ENCODE measurements around the gene NAA16.
A peak's percentile ranks its signal among the peaks of the same experiment; 100 is the strongest.
"Not testable (repeated sequence)": the region's sequence is repeated elsewhere in the genome, so short reads cannot be mapped to it uniquely, and the experiment has no call there.

Gene NAA16

DNA sequence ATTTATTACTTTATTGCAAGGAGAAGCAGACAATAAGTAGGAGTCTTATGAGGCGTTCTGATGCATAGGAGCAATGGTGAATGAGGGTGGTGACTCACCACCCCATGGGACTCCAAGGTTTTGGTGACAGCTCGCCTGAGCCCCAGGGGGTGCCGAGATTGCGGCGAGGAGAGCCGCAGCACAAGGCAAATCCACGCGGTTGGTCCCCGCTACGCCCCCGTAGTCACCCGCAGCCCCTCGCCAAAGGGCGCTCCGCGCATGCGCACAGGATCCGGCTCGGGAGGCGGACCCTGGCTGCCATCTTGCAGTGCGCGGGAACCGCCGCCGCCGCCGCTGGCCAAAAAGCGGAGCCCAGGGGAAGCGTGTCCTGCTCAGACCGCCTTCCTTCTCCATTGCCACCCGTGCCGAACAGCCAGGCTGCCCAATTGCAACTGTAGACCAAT lies at the start of gene NAA16:
NAA16 (plus strand) TSS at position 305 of the 443 bp plus-strand sequence. CDS start 262 bp downstream, outside the sequence.
- peak; percentile 98 for DNase-seq (ENCODE audit: low spot score)

GRCh38 chr13:41263261-41263971 lies 47.7 kb upstream of the NAA16 start, which contains the start of gene MTRF1:
MTRF1 (minus strand) TSS chr13:41263576; CDS start chr13:41260907, 2,669 bp downstream.
- peak; percentile 92 for DNase-seq (ENCODE audit: low spot score)

DNA sequence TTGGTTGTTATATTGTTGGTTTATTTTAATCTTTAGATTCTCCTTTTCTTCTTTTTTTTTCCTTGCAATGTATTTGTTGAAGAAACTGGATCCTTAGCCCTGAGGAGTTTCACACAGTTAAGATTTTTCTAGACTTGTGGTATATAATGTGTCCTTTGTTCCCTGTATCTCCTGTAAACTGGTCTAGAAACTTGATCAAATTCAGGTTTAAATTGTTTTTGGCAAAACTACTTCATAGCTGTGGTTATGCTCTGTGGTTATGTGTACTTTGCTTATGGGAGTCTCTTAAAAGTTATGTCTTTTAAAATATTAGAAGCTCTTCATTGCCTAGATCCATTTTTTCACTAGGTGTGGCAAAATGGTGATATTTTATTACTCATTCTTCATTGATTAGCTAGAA lies 44.0 kb upstream of the NAA16 start:
- DNase-seq (ENCODE audit: low spot score), result no peak

GRCh38 chr13:41268764-41269163 lies 42.3 kb upstream of the NAA16 start:
- no peak for DNase-seq (ENCODE audit: low spot score)

DNA sequence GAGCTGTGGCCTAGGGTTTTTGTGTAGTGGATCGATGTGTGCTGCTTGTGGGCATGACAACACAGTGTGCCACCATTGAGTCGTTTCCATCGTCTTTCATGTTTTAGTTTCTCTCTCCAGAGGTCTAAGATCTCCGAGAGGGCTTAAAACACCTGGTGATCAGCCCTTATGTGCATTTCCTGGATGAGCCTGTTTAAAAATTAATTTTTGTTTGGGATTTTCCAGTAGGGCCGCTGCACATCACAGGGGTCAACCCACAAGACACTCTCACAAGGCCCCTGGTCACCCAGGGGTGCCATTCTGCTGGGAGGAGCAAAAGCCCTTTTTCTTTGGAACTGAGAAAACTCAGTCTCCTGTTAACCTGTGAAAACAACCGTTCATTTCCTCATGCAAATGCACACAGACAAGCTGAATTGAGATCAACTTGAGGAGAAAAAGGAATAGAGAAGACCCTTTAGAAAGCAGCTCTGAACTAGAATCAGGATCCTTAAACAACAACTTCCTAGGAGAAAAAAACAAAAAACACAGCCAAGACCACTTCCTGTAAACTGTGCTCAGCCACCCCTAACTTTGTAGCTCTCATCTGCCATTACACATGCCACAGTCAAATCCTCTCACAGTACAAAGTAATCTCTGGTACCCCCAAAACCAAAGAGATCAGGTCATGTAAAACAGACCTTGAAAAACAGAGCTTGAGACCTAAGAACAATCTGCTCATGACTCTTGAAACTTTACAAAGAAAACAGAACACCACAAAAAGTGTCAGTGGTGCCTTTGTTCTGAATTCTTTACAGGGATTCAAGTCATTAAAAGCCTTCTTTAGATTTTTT lies 39.4 kb upstream of the NAA16 start:
- DNase-seq (ENCODE audit: low spot score), result no peak

GRCh38 chr13:41273831-41274441 lies 37.1 kb upstream of the NAA16 start:
- no peak for DNase-seq (ENCODE audit: low spot score)

GRCh38 chr13:41274881-41275280 lies 36.2 kb upstream of the NAA16 start:
- DNase-seq (ENCODE audit: low spot score), result no peak

GRCh38 chr13:41276824-41277223 lies 34.2 kb upstream of the NAA16 start:
- no peak for DNase-seq (ENCODE audit: low spot score)

- not testable (repeated sequence) for DNase-seq (ENCODE audit: low spot score)
These were observed 31.9 kb upstream of the NAA16 start for GRCh38 chr13:41279156-41279555.

DNA sequence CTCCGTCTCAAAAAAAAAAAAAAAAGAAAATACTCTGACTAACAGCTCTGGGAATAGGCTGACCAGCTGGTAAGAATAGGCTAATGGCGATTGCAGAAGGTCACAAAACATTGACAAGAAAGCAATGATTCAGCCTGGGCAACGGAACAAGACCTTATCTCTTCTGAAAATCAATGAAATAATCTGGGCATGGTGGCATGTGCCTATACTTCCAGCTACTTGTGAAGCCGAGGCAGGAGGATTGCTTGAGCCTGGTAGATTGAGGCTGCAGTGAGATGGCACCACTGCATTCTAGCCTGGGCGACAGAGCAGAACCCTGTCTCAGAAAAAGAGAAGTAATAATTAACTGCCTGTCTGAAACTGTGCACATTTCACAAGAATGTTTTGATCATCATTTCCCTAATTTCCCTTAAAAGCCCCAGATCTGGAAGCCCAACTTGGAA lies 28.9 kb upstream of the NAA16 start:
- no peak for DNase-seq (ENCODE audit: low spot score)

- DNase-seq (ENCODE audit: low spot score), result peak; percentile 48
These were observed 26.4 kb upstream of the NAA16 start for GRCh38 chr13:41284512-41285288.

GRCh38 chr13:41286370-41286769 lies 24.7 kb upstream of the NAA16 start:
- DNase-seq (ENCODE audit: low spot score), result no peak

DNA sequence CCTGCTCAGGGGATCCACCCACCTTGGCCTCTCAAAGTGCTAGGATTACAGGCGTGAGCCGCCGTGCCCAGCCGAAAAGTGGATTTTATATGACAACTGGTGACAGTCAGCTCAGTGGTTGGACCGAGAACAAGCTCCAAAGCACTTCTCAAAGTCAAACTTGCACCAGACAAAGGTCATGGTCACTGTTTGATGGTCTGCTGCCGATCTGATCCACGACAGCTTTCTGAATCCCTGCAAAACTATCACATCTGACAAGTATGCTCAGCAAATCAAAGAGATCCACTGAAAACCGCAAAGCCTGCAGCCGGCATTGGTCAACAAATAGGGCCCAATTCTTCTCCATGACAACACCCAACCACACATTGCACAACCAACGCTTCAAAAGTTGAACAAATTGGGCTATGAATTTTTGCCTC lies 21.6 kb upstream of the NAA16 start:
- DNase-seq (ENCODE audit: low spot score), result no peak

GRCh38 chr13:41291246-41291645 lies 19.8 kb upstream of the NAA16 start:
- DNase-seq (ENCODE audit: low spot score), result no peak

DNA sequence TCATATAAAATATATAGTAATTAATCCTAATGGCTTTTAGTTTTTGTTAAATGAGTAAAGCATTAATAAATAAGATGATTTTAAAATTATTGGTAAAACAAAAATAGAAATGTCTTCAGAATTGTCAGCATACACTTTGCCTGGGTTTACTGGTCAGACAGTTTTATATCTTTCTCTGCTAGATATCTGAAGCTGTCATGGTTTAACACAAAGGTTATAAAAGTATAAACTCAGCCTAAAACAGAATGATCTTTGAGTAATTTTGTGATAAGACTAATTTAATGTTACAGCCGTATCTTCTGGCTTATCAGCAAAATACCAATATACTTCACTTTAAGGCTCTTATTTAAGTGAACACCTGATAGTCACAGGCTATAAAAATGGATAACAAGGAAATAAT lies 17.8 kb upstream of the NAA16 start:
- DNase-seq (ENCODE audit: low spot score), result no peak

GRCh38 chr13:41294914-41295313 lies 16.2 kb upstream of the NAA16 start:
- DNase-seq (ENCODE audit: low spot score), result no peak

- no peak for DNase-seq (ENCODE audit: low spot score)
These were observed 15.1 kb upstream of the NAA16 start for GRCh38 chr13:41295973-41296372.

DNA sequence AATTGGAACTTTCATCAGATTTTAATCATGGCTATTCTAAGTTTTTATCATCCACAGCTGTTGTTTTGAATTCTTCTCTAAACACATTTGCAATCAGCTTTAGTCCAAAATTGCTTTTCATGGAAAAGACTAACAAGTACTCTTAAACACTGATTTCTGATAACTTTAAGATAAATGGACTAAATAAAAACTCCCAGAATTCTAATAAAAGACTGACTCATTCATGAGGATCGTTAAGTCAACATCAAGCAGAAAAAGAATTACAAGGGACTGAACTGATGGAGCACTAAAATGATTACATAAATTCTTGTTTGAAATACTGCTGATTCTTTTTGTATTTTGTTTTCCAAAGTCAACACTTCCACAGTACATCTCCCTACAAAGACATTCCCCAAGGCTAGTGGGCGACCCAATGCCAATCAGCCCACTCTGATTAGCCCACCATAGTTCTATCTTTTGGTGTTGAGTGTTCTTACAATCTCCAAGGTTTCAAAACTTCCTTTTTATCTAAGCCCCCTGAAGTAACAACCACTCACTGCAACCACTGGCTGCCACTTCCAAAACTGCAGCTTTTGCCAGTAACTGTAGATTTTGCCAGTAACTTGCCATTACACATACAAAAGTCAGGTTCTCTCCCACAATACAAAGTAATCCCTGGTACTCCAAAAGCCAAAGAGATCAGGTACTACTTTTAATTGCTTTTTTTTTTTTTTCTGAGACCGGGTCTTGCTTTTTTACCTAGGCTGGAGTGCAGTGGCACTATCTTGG lies 14.0 kb upstream of the NAA16 start:
- no peak for DNase-seq (ENCODE audit: low spot score)

- DNase-seq (ENCODE audit: low spot score), result no peak
These were observed 11.6 kb upstream of the NAA16 start for GRCh38 chr13:41299316-41300094.

DNA sequence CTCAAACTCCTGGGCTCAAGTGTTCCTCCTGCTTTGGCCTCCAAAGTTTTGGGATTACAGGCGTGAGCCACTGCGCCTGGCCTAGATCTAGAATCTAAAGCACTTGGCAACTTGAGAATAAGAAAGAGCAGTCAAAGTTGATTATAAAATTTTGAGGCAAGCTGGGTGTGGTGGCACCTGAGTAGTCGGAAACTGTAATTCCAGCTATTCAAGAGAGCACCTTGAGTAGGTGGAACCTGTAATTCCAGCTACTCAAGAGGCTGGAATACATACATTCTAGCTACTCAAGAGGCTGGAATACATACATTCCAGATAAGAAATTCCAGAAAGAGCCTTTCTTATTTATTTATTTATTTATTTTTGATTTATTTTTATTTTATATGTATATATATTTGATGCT lies 8.3 kb upstream of the NAA16 start:
- DNase-seq (ENCODE audit: low spot score), result no peak

Measured in AG20443 (cell line).